SK-N-SH treated with all-trans-retinoic acid at 6 μM for 48 hours (cell line): Measurements from ENCODE around the gene SLC6A4.

ENCODE experiments used
- ATAC-seq: fragments of 200-7000 bp; cut with Tn5 transposase; 3 replicates; pipeline ENCODE4 v1.9.1; 2020; ENCODE audit warnings: mild to moderate bottlenecking, moderate library complexity
- ARNTL ChIP-seq: fragments of 450-650 bp; formaldehyde crosslinking; IDR thresholded peaks from 2 replicates; pipeline ENCODE4 v1.5.0; 2020; ENCODE audit warnings: low read depth, mild to moderate bottlenecking, moderate library complexity, borderline replicate concordance
- BACH2 ChIP-seq: fragments of 250-450 bp; sonication (Bioruptor Pico); IDR thresholded peaks from 2 replicates; pipeline ENCODE4 v1.9.0; 2021; ENCODE audit warnings: mild to moderate bottlenecking, borderline replicate concordance
- CSDC2 ChIP-seq: fragments of 250-450 bp; sonication (Bioruptor Pico); IDR thresholded peaks from 2 replicates; pipeline ENCODE4 v1.5.0; 2020; ENCODE audit warnings: mild to moderate bottlenecking, moderate library complexity
- ESRRG ChIP-seq: fragments of 250-450 bp; sonication (Bioruptor Pico); IDR thresholded peaks from 2 replicates; pipeline ENCODE4 v1.6.1; 2021; ENCODE audit warnings: mild to moderate bottlenecking
- GLIS3 ChIP-seq: fragments of 250-450 bp; sonication (Bioruptor Pico); IDR thresholded peaks from 2 replicates; pipeline ENCODE4 v1.5.0; 2020; ENCODE audit warnings: mild to moderate bottlenecking, moderate library complexity
- ISL1 ChIP-seq: fragments of 250-450 bp; sonication (Bioruptor Pico); IDR thresholded peaks from 2 replicates; pipeline ENCODE4 v2.1.2; 2022; ENCODE audit warnings: mild to moderate bottlenecking, moderate library complexity
- OSR1 ChIP-seq: fragments of 250-450 bp; sonication (Bioruptor Pico); IDR thresholded peaks from 2 replicates; pipeline ENCODE4 v1.8.0; 2022; ENCODE audit warnings: moderate library complexity, mild to moderate bottlenecking, inconsistent platforms
- PPARA ChIP-seq: fragments of 250-450 bp; sonication (Bioruptor Pico); IDR thresholded peaks from 2 replicates; pipeline ENCODE4 v1.5.0; 2020; ENCODE audit warnings: mild to moderate bottlenecking, borderline replicate concordance
- RARB ChIP-seq: fragments of 250-450 bp; sonication (Bioruptor Pico); IDR thresholded peaks from 2 replicates; pipeline ENCODE4 v1.8.0; 2021; ENCODE audit warnings: mild to moderate bottlenecking, moderate library complexity
- SNAI2 ChIP-seq: fragments of 250-450 bp; sonication (Bioruptor Pico); IDR thresholded peaks from 2 replicates; pipeline ENCODE4 v1.5.0; 2020; ENCODE audit warnings: mild to moderate bottlenecking, moderate library complexity
- TOX ChIP-seq: fragments of 250-450 bp; sonication (Bioruptor Pico); IDR thresholded peaks from 2 replicates; pipeline ENCODE4 v1.8.0; 2021; ENCODE audit warnings: mild to moderate bottlenecking, moderate library complexity, borderline replicate concordance
- ZC3H10 ChIP-seq: fragments of 250-450 bp; sonication (Bioruptor Pico); IDR thresholded peaks from 2 replicates; pipeline ENCODE4 v1.5.1; 2021; ENCODE audit warnings: mild to moderate bottlenecking, moderate library complexity
- ZFP3 ChIP-seq: fragments of 250-450 bp; sonication (Bioruptor Pico); IDR thresholded peaks from 2 replicates; pipeline ENCODE4 v1.5.0; 2020; ENCODE audit warnings: mild to moderate bottlenecking, moderate library complexity
- ZFP30 ChIP-seq: fragments of 450-650 bp; formaldehyde crosslinking; IDR thresholded peaks from 2 replicates; pipeline ENCODE4 v1.5.0; 2022; ENCODE audit warnings: mild to moderate bottlenecking, moderate library complexity
- ZNF565 ChIP-seq: fragments of 450-650 bp; formaldehyde crosslinking; conservative IDR thresholded peaks from 2 replicates; pipeline ENCODE4 v1.5.0; 2020; ENCODE audit warnings: low read depth, mild to moderate bottlenecking, moderate library complexity
- ZNF70 ChIP-seq: fragments of 450-650 bp; formaldehyde crosslinking; IDR thresholded peaks from 2 replicates; pipeline ENCODE4 v1.5.0; 2020; ENCODE audit warnings: mild to moderate bottlenecking, moderate library complexity
- ZNF8 ChIP-seq: fragments of 450-650 bp; formaldehyde crosslinking; IDR thresholded peaks from 2 replicates; pipeline ENCODE4 v1.5.0; 2020; ENCODE audit warnings: mild to moderate bottlenecking, moderate library complexity
- TF ChIP-seq, protein P1 (sequence below): fragments of 250-450 bp; sonication (Bioruptor Pico); IDR thresholded peaks from 2 replicates; pipeline ENCODE4 v1.5.1; 2021; ENCODE audit warnings: mild to moderate bottlenecking, moderate library complexity
- TF ChIP-seq, protein P2 (sequence below): fragments of 250-450 bp; sonication (Bioruptor Pico); IDR thresholded peaks from 2 replicates; pipeline ENCODE4 v1.8.0; 2021; ENCODE audit warnings: low read depth, mild to moderate bottlenecking, moderate library complexity, borderline replicate concordance
- TF ChIP-seq, protein P3 (sequence below): fragments of 250-450 bp; sonication (Bioruptor Pico); IDR thresholded peaks from 2 replicates; pipeline ENCODE4 v1.8.0; 2020; ENCODE audit warnings: mild to moderate bottlenecking, moderate library complexity, borderline replicate concordance
- TF ChIP-seq, protein P4 (sequence below): fragments of 250-450 bp; sonication (Bioruptor Pico); IDR thresholded peaks from 2 replicates; pipeline ENCODE4 v1.5.0; 2020; ENCODE audit warnings: mild to moderate bottlenecking, moderate library complexity
- TF ChIP-seq, protein P5 (sequence below): fragments of 250-450 bp; sonication (Bioruptor Pico); IDR thresholded peaks from 2 replicates; pipeline ENCODE4 v1.5.1; 2020; ENCODE audit warnings: low read depth, mild to moderate bottlenecking, moderate library complexity

The SLC6A4 gene

DNA sequence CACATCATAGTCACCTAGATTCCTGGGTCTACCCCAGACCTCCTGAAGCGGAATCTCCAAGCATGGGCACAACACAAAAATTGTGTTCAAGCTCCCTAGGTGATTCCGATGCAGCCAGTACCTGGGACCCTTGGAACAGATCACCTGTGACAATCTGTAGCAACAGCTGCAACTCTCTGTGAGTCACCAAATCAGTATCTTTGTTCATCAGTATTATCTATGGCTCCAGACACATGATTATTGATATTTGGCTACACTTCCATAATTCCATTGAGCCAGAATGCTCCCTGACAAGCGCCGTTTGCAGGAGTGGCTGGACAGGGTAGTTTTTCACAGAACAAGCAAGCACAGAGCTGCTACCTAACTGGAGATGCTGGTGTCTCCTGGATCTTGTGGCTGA is 16.2 kb downstream of the SLC6A4 start:
- ATAC-seq, result no peak
- TF ChIP-seq RARB (no peak), ZFP3 (CRISPR knock-in tag) (no peak), ISL1 (CRISPR knock-in tag) (no peak), PPARA (CRISPR knock-in tag) (no peak), ESRRG (CRISPR knock-in tag) (no peak), ARNTL (CRISPR knock-in tag) (no peak), GLIS3 (CRISPR knock-in tag) (no peak), BACH2 (CRISPR knock-in tag) (no peak), ZFP30 (CRISPR knock-in tag) (no peak), SNAI2 (CRISPR knock-in tag) (no peak), ZC3H10 (no peak), ZNF8 (CRISPR knock-in tag) (no peak)
- TF ChIP-seq, protein P1, sequence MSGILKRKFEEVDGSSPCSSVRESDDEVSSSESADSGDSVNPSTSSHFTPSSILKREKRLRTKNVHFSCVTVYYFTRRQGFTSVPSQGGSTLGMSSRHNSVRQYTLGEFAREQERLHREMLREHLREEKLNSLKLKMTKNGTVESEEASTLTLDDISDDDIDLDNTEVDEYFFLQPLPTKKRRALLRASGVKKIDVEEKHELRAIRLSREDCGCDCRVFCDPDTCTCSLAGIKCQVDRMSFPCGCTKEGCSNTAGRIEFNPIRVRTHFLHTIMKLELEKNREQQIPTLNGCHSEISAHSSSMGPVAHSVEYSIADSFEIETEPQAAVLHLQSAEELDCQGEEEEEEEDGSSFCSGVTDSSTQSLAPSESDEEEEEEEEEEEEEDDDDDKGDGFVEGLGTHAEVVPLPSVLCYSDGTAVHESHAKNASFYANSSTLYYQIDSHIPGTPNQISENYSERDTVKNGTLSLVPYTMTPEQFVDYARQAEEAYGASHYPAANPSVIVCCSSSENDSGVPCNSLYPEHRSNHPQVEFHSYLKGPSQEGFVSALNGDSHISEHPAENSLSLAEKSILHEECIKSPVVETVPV, result no peak
- TF ChIP-seq, protein P2, sequence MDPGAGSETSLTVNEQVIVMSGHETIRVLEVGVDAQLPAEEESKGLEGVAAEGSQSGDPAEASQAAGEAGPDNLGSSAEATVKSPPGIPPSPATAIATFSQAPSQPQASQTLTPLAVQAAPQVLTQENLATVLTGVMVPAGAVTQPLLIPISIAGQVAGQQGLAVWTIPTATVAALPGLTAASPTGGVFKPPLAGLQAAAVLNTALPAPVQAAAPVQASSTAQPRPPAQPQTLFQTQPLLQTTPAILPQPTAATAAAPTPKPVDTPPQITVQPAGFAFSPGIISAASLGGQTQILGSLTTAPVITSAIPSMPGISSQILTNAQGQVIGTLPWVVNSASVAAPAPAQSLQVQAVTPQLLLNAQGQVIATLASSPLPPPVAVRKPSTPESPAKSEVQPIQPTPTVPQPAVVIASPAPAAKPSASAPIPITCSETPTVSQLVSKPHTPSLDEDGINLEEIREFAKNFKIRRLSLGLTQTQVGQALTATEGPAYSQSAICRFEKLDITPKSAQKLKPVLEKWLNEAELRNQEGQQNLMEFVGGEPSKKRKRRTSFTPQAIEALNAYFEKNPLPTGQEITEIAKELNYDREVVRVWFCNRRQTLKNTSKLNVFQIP (CRISPR knock-in tag), result no peak
- TF ChIP-seq, protein P3, sequence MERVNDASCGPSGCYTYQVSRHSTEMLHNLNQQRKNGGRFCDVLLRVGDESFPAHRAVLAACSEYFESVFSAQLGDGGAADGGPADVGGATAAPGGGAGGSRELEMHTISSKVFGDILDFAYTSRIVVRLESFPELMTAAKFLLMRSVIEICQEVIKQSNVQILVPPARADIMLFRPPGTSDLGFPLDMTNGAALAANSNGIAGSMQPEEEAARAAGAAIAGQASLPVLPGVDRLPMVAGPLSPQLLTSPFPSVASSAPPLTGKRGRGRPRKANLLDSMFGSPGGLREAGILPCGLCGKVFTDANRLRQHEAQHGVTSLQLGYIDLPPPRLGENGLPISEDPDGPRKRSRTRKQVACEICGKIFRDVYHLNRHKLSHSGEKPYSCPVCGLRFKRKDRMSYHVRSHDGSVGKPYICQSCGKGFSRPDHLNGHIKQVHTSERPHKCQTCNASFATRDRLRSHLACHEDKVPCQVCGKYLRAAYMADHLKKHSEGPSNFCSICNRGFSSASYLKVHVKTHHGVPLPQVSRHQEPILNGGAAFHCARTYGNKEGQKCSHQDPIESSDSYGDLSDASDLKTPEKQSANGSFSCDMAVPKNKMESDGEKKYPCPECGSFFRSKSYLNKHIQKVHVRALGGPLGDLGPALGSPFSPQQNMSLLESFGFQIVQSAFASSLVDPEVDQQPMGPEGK (CRISPR knock-in tag), result no peak
- TF ChIP-seq, protein P4, sequence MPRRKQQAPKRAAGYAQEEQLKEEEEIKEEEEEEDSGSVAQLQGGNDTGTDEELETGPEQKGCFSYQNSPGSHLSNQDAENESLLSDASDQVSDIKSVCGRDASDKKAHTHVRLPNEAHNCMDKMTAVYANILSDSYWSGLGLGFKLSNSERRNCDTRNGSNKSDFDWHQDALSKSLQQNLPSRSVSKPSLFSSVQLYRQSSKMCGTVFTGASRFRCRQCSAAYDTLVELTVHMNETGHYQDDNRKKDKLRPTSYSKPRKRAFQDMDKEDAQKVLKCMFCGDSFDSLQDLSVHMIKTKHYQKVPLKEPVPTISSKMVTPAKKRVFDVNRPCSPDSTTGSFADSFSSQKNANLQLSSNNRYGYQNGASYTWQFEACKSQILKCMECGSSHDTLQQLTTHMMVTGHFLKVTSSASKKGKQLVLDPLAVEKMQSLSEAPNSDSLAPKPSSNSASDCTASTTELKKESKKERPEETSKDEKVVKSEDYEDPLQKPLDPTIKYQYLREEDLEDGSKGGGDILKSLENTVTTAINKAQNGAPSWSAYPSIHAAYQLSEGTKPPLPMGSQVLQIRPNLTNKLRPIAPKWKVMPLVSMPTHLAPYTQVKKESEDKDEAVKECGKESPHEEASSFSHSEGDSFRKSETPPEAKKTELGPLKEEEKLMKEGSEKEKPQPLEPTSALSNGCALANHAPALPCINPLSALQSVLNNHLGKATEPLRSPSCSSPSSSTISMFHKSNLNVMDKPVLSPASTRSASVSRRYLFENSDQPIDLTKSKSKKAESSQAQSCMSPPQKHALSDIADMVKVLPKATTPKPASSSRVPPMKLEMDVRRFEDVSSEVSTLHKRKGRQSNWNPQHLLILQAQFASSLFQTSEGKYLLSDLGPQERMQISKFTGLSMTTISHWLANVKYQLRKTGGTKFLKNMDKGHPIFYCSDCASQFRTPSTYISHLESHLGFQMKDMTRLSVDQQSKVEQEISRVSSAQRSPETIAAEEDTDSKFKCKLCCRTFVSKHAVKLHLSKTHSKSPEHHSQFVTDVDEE (CRISPR knock-in tag), result no peak

DNA sequence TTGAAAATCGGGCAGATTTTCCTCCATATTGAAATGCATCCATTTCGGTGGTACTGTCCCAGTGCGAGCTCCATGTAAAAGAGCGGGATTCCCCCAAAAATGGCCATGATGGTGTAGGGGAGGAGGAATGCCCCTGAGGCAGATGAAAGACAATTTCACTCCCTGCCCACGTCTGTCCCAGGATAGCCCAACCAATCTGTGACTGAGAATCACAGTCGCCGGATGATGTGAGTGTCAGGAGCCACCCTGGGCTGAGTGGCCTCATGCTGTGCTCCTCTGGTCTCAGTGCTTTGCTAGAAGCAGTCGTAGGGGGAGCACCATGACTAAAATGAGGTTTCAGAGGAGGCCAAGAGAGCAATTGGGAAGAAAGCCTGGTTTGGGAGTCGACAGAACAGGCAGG is 16.7 kb downstream of the SLC6A4 start:
- no peak for ATAC-seq
- no peak for TF ChIP-seq ESRRG (CRISPR knock-in tag)
- TF ChIP-seq ARNTL (CRISPR knock-in tag), result no peak
- TF ChIP-seq, all 23 proteins: peak for 0

DNA sequence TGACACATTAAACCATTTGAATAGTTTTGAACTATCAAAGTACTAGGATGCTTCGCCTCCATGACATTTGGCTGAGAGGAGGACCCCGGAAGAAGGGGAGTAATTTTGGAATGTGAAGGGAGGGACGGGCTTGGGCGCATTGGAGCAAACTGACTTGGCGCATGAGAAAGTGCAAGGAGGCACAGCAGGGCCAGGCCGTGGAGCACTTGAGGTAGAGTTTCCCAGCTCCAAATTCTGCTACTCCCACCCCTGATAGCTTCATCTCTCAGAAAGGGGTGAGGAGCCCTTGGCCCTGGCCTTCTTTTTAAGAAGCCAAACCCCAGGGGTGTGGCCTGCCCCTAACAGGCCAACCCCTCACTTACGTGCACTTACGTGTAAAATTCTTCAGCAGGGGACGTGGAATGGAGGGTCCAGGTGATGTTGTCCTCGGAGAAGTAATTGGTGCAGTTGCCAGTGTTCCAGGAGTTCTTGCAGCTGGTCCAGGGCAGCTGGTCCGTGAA is 17.7 kb downstream of the SLC6A4 start:
- TF ChIP-seq CSDC2 (CRISPR knock-in tag), result no peak
- TF ChIP-seq, protein P5, sequence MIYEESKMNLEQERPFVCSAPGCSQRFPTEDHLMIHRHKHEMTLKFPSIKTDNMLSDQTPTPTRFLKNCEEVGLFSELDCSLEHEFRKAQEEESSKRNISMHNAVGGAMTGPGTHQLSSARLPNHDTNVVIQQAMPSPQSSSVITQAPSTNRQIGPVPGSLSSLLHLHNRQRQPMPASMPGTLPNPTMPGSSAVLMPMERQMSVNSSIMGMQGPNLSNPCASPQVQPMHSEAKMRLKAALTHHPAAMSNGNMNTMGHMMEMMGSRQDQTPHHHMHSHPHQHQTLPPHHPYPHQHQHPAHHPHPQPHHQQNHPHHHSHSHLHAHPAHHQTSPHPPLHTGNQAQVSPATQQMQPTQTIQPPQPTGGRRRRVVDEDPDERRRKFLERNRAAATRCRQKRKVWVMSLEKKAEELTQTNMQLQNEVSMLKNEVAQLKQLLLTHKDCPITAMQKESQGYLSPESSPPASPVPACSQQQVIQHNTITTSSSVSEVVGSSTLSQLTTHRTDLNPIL (CRISPR knock-in tag), result no peak
- no peak for TF ChIP-seq GLIS3 (CRISPR knock-in tag)
- no peak for TF ChIP-seq BACH2 (CRISPR knock-in tag)
- no peak for TF ChIP-seq ZNF8 (CRISPR knock-in tag)
- no peak for TF ChIP-seq ZNF70 (CRISPR knock-in tag)
- TF ChIP-seq, protein P1, result no peak
- no peak for TF ChIP-seq SNAI2 (CRISPR knock-in tag)
- TF ChIP-seq ZC3H10, result no peak
- no peak for TF ChIP-seq ZNF565 (CRISPR knock-in tag)
- no peak for TF ChIP-seq TOX
- TF ChIP-seq ARNTL (CRISPR knock-in tag), result no peak
- TF ChIP-seq, protein P3 (CRISPR knock-in tag), result no peak
- TF ChIP-seq ZFP3 (CRISPR knock-in tag), result no peak
- TF ChIP-seq, protein P2 (CRISPR knock-in tag), result no peak
- TF ChIP-seq ESRRG (CRISPR knock-in tag), result no peak
- TF ChIP-seq PPARA (CRISPR knock-in tag), result no peak
- no peak for TF ChIP-seq ISL1 (CRISPR knock-in tag)
- TF ChIP-seq OSR1, result no peak
- TF ChIP-seq RARB, result no peak
- TF ChIP-seq, all 23 proteins: peak for 0
- no peak for ATAC-seq
